ENCODE data around the gene CPD. TPM values are rescaled to one million over a fixed set of nuclear protein-coding genes. Genes with fewer than 3 reads are reported as not detected.

CPD gene
- total and polyA plus RNA-seq, 8 donors = 4.1 to 278 (median 22.0) TPM

- 0 to 2% (median 1%) methylated on average over 31 to 37 of the region's 37 CpGs for WGBS, 5 donors
- Histone ChIP-seq H3K27ac (peak within 1 kb of the TSS; percentile 87 to 97 (median 94)), H3K36me3 (peaks cover 3 to 32% (median 30%) of the 10 kb centered on the region in 4 donors), H3K4me3 (peak within 1 kb of the TSS; percentile 71 to 90 (median 80)), H3K27me3 (no peaks in the 10 kb centered on the region), H3K9me3 (no peaks in the 10 kb centered on the region), H3K4me1 (peaks cover 6 to 40% (median 26%) of the 10 kb centered on the region in 4 donors)
- peak; percentile 96 to 99 for DNase-seq
- TF ChIP-seq EP300 (IDR thresholded peaks at IDR 0.05) (no peak), POLR2AphosphoS5 (IDR thresholded peaks at IDR 0.05) (peak; percentile 85 to 95 (median 90)), POLR2A (IDR thresholded peaks at IDR 0.05) (peak in 1 of 4 donors; percentile 24)
- TF ChIP-seq, protein P1, sequence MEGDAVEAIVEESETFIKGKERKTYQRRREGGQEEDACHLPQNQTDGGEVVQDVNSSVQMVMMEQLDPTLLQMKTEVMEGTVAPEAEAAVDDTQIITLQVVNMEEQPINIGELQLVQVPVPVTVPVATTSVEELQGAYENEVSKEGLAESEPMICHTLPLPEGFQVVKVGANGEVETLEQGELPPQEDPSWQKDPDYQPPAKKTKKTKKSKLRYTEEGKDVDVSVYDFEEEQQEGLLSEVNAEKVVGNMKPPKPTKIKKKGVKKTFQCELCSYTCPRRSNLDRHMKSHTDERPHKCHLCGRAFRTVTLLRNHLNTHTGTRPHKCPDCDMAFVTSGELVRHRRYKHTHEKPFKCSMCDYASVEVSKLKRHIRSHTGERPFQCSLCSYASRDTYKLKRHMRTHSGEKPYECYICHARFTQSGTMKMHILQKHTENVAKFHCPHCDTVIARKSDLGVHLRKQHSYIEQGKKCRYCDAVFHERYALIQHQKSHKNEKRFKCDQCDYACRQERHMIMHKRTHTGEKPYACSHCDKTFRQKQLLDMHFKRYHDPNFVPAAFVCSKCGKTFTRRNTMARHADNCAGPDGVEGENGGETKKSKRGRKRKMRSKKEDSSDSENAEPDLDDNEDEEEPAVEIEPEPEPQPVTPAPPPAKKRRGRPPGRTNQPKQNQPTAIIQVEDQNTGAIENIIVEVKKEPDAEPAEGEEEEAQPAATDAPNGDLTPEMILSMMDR (IDR thresholded peaks at IDR 0.05) = peak in 4 of 7 experiments; percentile 52 to 82 (median 58)
- intact Hi-C loops (cut with DNase I; ENCODE audit: low total_unique reads) = no loop called here
These were observed 98.5 kb downstream of the CPD start, which contains the start of gene GOSR1 for GRCh38 chr17:30477083-30477773. Gene GOSR1, plus strand, starts transcription at chr17:30477408. Its CDS starts 26 bp downstream, at chr17:30477434.

- Histone ChIP-seq H3K4me3 (peak overlapping the region; percentile 71 to 90 (median 80)), H3K36me3 (peaks cover 3 to 37% (median 36%) of the 10 kb centered on the region in 4 donors), H3K4me1 (peaks cover 6 to 37% (median 25%) of the 10 kb centered on the region in 4 donors), H3K27ac (peak overlapping the region; percentile 87 to 97 (median 94)), H3K27me3 (no peaks in the 10 kb centered on the region), H3K9me3 (no peaks in the 10 kb centered on the region)
- TF ChIP-seq POLR2A (IDR thresholded peaks at IDR 0.05) (no peak), POLR2AphosphoS5 (IDR thresholded peaks at IDR 0.05) (no peak), EP300 (IDR thresholded peaks at IDR 0.05) (no peak)
- TF ChIP-seq, protein P1 (IDR thresholded peaks at IDR 0.05) = no peak
- DNase-seq = peak in 1 of 2 donors; percentile 42
- 0 to 1% (median 1%) methylated on average over 9 of the region's 9 CpGs for WGBS, 5 donors
- intact Hi-C loops (cut with DNase I; ENCODE audit: low total_unique reads) = no loop called here
These were observed 99.0 kb downstream of the CPD start for GRCh38 chr17:30477774-30478115.

DNA sequence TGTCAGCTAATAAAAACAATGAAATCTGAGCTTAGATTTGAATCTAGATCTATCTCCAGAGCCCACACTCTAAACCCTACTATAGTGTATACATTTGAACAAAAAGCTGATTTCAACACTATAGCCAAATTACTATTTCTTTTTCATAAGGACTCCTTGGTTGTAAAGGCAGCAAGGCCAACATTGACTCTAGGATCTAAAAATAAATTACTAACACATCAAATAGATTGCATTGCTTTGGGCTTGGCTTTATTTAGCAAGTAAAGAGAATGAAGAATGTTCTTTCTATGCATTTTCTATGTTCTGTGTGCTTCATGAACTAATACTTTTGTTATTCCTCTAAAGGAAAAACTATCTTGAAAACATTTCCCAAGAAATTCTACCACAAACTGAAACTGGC lies 103.8 kb downstream of the CPD start:
- Histone ChIP-seq H3K36me3 (peaks cover 25 to 85% (median 84%) of the 10 kb centered on the region in 4 donors), H3K9me3 (no peaks in the 10 kb centered on the region)
- intact Hi-C loops (cut with DNase I; ENCODE audit: low total_unique reads) = no loop called here

GRCh38 chr17:30483159-30483558 lies 104.4 kb downstream of the CPD start:
- Histone ChIP-seq H3K27me3 (no peaks in the 10 kb centered on the region), H3K4me1 (peaks cover 5 to 24% (median 16%) of the 10 kb centered on the region in 4 donors), H3K9me3 (no peaks in the 10 kb centered on the region), H3K36me3 (peaks cover 28 to 91% (median 90%) of the 10 kb centered on the region in 4 donors), H3K27ac (no peak overlapping the region), H3K4me3 (no peak overlapping the region)
- TF ChIP-seq POLR2A (IDR thresholded peaks at IDR 0.05) = no peak
- TF ChIP-seq, protein P1 (IDR thresholded peaks at IDR 0.05) = no peak
- TF ChIP-seq POLR2AphosphoS5 (IDR thresholded peaks at IDR 0.05) = no peak
- TF ChIP-seq EP300 (IDR thresholded peaks at IDR 0.05) = no peak
- 92 to 100% (median 93%) methylated on average over 1 of the region's 1 CpG for WGBS, 5 donors
- intact Hi-C loops (cut with DNase I; ENCODE audit: low total_unique reads) = no loop called here
- DNase-seq = no peak

More for the DNA sequence above, 103.8 kb downstream of the CPD start:
- Histone ChIP-seq H3K27ac (no peak overlapping the region), H3K27me3 (no peaks in the 10 kb centered on the region), H3K4me1 (peaks cover 6 to 28% (median 20%) of the 10 kb centered on the region in 4 donors), H3K4me3 (no peak overlapping the region)
- DNase-seq = no peak
- TF ChIP-seq, protein P1 (IDR thresholded peaks at IDR 0.05) = no peak
- TF ChIP-seq POLR2A (IDR thresholded peaks at IDR 0.05) (no peak), EP300 (IDR thresholded peaks at IDR 0.05) (no peak), POLR2AphosphoS5 (IDR thresholded peaks at IDR 0.05) (no peak)
